NOMO-1 (cell line): ENCODE measurements around the gene MMS19.
A peak's percentile ranks its signal among the peaks of the same experiment; 100 is the strongest.

Experiments used
- DNase-seq, 2 experiments: peaks; one replicate each; lab custom pipeline; 2025; ENCODE audit not compliant: unreplicated experiment in 2 of 2; lab: John Stamatoyannopoulos, UW

The MMS19 gene

DNA sequence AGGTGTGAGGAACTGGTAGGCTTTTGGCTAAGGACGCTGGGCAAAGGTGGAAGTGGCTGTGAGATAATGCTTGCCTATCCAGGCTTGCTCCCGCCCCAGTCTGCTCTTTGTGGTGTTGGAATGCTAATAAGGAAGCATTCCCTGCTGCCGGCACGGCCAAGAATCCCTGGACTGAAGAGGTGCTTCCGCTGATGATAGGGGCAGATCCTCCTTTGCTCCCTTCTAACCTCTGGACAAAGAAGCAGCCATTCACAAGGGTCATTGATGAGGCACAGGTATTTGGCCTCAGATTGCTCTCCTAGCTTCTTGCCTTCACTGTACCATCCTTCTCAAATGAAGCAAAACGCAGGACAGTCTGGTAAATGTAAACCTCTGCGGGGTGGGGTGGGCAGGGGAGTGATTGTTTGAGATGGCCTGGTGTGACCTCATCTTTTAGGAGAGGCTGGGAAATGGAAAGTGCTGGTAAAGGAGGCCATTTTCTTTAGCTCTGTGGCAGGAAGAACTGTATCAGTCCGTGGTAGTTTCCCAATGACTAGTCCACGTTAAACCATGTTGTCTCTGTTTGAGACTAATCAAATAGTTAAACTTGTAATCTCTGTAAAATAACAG, 70.5 kb downstream of the MMS19 start:
- peak in 1 of 2 experiments; percentile 23 for DNase-seq

DNA sequence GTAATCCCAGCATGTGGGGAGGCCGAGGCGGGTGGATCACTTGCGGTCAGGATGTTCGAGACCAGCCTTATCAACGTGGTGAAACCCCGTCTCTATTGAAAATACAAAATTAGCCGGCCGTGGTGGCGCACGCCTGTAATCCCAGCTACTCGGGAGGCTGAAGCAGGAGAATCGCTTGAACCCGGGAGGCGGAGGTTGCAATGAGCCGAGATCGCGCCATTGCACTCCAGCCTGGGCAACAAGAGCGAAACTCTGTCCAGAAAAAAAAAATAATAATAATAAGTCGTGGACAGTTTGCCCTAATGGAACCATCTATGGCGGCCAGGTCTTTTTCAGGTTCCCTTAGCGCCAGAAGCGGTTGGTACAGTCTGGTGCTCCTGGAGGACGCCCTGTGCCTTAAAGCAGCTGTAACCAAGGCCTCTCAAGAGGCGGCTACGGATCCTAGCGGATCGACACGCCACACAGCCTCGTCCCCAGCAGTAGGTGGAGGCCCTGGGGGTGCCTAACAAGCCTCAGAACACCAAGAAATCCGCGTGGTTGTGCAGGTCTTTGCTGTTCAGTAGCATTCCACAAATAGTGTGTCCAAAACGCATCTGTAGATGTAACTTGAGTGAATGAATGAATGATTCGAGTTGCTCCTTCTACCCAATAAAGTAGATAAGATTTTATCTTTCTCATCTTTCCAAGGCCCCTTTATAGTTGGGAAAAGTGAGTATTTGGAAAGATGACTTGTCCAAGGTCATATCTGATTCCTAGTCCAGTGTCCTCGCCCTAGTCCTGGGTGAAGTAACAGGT, 71.2 kb downstream of the MMS19 start:
- no peak for DNase-seq

- DNase-seq: peak; percentile 95 to 97
Observed at GRCh38 chr10:97425964-97426775, 72.1 kb downstream of the MMS19 start, which contains the start of gene PGAM1. TSS of gene PGAM1 (plus strand) at chr10:97426191. CDS start at chr10:97426308, 117 bp downstream.

DNA sequence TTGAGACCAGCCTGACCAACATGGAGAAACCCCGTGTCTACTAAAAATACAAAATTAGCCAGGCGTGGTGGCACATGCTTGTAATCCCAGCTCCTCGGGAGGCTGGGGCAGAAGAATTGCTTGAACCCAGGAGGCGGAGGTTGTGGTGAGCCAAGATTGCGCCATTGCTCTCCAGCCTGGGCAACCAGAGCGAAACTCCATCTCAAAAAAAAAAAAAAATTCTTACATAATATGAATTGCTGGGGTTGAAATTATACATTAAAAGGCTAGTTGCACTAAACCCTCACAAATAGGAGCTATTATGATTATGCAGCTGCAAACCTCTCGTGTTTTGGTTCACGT, 74.5 kb downstream of the MMS19 start:
- peak in 1 of 2 experiments; percentile 24 for DNase-seq

DNA sequence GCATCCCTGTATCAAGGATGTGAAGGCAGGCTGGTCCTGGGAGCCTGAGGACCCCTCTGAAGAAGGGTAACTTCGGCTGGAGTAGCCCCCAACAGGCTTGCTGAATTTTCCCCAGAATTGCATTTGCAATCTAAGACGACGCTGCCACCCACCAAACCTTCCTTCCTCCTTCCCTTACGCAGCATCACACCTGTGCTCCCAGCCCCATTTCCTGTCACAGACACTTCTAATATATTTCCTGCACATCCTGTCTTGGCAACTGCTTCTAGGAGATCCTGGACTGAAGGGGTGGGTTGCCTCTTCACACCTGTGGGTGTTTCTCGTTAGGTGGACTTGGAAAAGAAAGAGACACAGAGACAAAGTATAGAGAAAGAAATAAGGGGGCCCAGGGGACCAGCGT, 81.7 kb downstream of the MMS19 start:
- DNase-seq: no peak

DNA sequence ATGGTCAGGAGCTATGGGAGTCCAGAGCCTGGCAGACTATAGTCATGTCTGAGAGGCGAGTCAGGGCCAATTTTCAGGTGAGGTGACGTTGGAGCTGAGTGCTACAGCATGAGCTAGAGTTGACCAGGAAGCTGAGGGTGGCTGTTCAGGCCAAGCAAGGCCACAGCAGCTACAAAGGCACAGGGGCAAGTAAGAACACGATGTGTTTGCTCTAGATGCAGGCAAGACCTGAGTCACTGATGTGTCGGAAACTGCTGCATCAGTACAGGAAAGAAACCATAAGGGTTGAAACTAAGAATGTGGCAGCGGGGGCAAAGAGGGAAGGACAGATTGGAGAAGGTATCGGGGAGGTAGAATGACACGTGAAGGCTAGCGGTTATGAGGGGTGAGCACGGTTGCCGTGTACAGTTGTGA, 85.3 kb downstream of the MMS19 start:
- peak; percentile 37 to 56 for DNase-seq

DNA sequence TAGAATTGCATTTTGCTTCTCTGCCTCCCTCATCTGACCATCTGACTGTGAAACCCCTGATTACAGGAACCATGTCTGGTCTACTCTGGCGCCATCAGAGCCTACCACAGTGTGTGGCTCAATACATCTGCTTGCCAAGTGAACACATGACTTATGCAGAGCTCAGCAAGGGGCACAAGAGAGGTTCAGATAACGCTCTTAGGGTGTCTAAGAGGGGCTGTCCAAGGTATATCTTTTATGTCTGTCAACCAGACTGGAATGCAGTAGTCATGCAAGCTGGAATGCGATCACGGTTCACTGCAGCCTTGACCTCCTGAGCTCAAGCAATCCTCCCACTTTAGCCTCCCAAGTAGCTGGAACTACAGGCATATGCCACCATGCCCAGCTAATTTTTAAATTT, 86.8 kb downstream of the MMS19 start:
- DNase-seq: peak in 1 of 2 experiments; percentile 30

DNA sequence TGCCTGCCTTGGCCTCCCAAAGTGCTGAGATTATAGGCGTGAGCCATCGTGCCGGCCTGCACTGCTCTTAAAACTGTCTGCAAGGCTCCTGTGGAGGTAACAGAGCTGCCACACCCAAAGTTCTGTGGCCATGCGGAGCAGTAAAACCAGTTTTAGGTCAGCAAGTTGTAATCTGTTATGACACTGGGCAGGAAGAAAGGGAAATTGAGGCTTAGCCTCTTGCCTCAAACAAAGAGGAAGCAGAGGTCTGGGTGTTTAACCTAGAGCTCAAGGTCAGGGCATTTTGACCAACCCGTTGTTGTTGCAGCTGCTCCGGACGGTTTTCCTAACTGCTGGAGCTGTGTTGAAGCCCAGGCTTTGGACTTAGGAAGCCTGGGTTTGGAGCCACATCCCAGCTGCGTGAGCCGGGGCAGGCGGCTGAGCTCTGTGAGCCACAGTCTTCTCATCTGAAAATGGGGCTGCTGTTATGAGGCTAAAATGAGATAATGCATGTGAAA, 89.7 kb downstream of the MMS19 start:
- peak; percentile 86 to 91 for DNase-seq
